GM12878 (cell line): Measurements from ENCODE around the gene PACS2. TPM values are rescaled to one million over a fixed set of nuclear protein-coding genes. Genes with fewer than 3 reads are reported as not detected.

Source experiments
- ATF7 ChIP-seq: fragments of 450-650 bp; IDR thresholded peaks from 2 replicates; pipeline ENCODE4 v1.6.1; 2016; ENCODE audit warnings: low read depth, mild to moderate bottlenecking
- CHD4 ChIP-seq: fragments of 200-600 bp; sonication (generic); IDR thresholded peaks from 2 replicates; pipeline ENCODE4 v1.6.1; 2016; ENCODE audit warnings: mild to moderate bottlenecking
- CREB1 ChIP-seq: IDR thresholded peaks from 2 replicates; pipeline ENCODE4 v1.6.1; 2012; ENCODE audit warnings: low read depth, mild to moderate bottlenecking, inconsistent platforms
- CUX1 ChIP-seq: IDR thresholded peaks from 2 replicates; pipeline ENCODE4 v1.6.1; 2012; ENCODE audit warnings: improper control_type of control experiment, low read depth, low read length; ENCODE audit not compliant: insufficient replicate concordance
- FOS ChIP-seq: IDR thresholded peaks from 3 replicates; pipeline ENCODE4 v1.6.1; 2011; ENCODE audit warnings: borderline replicate concordance; ENCODE audit not compliant: insufficient read length; ENCODE audit errors: extremely low read depth
- JUNB ChIP-seq: IDR thresholded peaks from 2 replicates; pipeline ENCODE4 v1.6.1; 2016; ENCODE audit warnings: antibody characterized with exemption, mild to moderate bottlenecking
- PKNOX1 ChIP-seq: fragments of 450-650 bp; IDR thresholded peaks from 2 replicates; pipeline ENCODE4 v1.6.1; 2016; ENCODE audit warnings: mild to moderate bottlenecking
- POLR2AphosphoS2 ChIP-seq: IDR thresholded peaks from 2 replicates; pipeline ENCODE4 v1.6.1; 2011; ENCODE audit warnings: low read depth, mild to moderate bottlenecking, low read length, improper control_type of control experiment, moderate library complexity
- RAD21 ChIP-seq: IDR thresholded peaks from 2 replicates; pipeline ENCODE4 v1.6.1; 2011; ENCODE audit warnings: mild to moderate bottlenecking, low read depth, low read length, moderate library complexity; ENCODE audit not compliant: insufficient read depth
- SMAD5 ChIP-seq: IDR thresholded peaks from 2 replicates; pipeline ENCODE4 v1.6.1; 2016; ENCODE audit warnings: antibody characterized with exemption, low read depth
- SMARCA5 ChIP-seq: fragments of 450-650 bp; IDR thresholded peaks from 2 replicates; pipeline ENCODE4 v1.6.1; 2017; ENCODE audit warnings: mild to moderate bottlenecking
- YBX1 ChIP-seq: fragments of 450-650 bp; IDR thresholded peaks from 2 replicates; pipeline ENCODE4 v1.6.1; 2016; ENCODE audit warnings: antibody characterized with exemption
- YY1 ChIP-seq: IDR thresholded peaks from 2 replicates; pipeline ENCODE4 v1.6.1; 2011; ENCODE audit warnings: low read depth, mild to moderate bottlenecking, low read length
- ZBTB4 ChIP-seq: fragments of 450-650 bp; formaldehyde crosslinking; IDR thresholded peaks from 2 replicates; pipeline ENCODE4 v1.4.0; 2022; ENCODE audit warnings: mild to moderate bottlenecking, moderate library complexity
- ZBTB40 ChIP-seq: fragments of 450-650 bp; IDR thresholded peaks from 2 replicates; pipeline ENCODE4 v1.6.1; 2016; ENCODE audit warnings: mild to moderate bottlenecking, moderate library complexity, borderline replicate concordance
- ZNF207 ChIP-seq: fragments of 450-650 bp; IDR thresholded peaks from 2 replicates; pipeline ENCODE4 v1.6.1; 2014; ENCODE audit warnings: antibody characterized with exemption, mild to moderate bottlenecking, borderline replicate concordance
- ZNF24 ChIP-seq: fragments of 450-650 bp; IDR thresholded peaks from 2 replicates; pipeline ENCODE4 v1.6.1; 2017; ENCODE audit warnings: antibody characterized with exemption, mild to moderate bottlenecking
- polyA plus RNA-seq, 11 experiments: library from polyadenylated mRNA; depleted of rRNA in 4 of 11; unstranded in 6 of 11; stranded (reverse) in 5 of 11; fragments of >200 nt; fragmentation: Nextera tagmentation in 4 of 11; fragmentation: Illumina TruSeq in 1 of 11; extraction: Ambion mirVana in 4 of 11; extraction: Trizol in 1 of 11; gene quantifications; 1 replicate in 1 of 11; 2 replicates in 10 of 11; pipeline versions ENCODE4 v1.2.1 to v1.2.3, GENCODE V29; 2011 to 2016; ENCODE audit warnings: inconsistent platforms in 2 of 11, missing spikeins in 2 of 11, low read depth in 1 of 11
- total RNA-seq, 4 experiments: library from RNA; depleted of rRNA in 3 of 4; stranded (reverse); fragments of >200 nt in 3 of 4; fragmentation: Illumina TruSeq in 1 of 4; extraction: Trizol in 1 of 4; gene quantifications; 2 replicates each; pipeline versions ENCODE4 v1.2.1 to v1.2.3, GENCODE V29; 2013 to 2021

PACS2 gene
- total and polyA plus RNA-seq, 10 of the 15 experiments (the other 5 are each of a cell fraction or from before 2014, with no cell fraction given) = 0.21 to 37.3 (median 9.4) TPM

- TF ChIP-seq FOS (no peak), POLR2AphosphoS2 (peak; percentile 45; the same call in 1 of the 2 replicates), RAD21 (no peak), YY1 (no peak), CREB1 (no peak), PKNOX1 (peak; percentile 39; the same call in 1 of the 2 replicates), SMARCA5 (no peak), YBX1 (no peak), ZNF24 (no peak), ZNF207 (no peak), CHD4 (no peak), ATF7 (no peak), ZBTB4 (CRISPR knock-in tag) (no peak), JUNB (no peak), CUX1 (no peak), ZBTB40 (no peak), SMAD5 (no peak)
Observed at GRCh38 chr14:105301103-105301914, 13.2 kb upstream of the PACS2 start (continued).
